Measurements from ENCODE around the gene MACROD2. TPM values are rescaled to one million over a fixed set of nuclear protein-coding genes. Genes with fewer than 3 reads are reported as not detected.

The MACROD2 gene
- total RNA-seq, 1 experiment from 2014 or later: 1.4 TPM

GRCh38 chr20:15599961-15600360 is 1604.6 kb downstream of the MACROD2 start:
- intact Hi-C loops (cut with micrococcal nuclease; ENCODE audit: unreplicated experiment): no loop called here
- H3K4me3 ChIP-seq (ENCODE audit: low read depth, low read length, poor library complexity, severe bottlenecking): no peak overlapping the region
- no peak for TF ChIP-seq EZH2 (IDR thresholded peaks at IDR 0.05; ENCODE audit: borderline replicate concordance, low read depth, low read length, poor library complexity, severe bottlenecking)
- TF ChIP-seq, protein P1, sequence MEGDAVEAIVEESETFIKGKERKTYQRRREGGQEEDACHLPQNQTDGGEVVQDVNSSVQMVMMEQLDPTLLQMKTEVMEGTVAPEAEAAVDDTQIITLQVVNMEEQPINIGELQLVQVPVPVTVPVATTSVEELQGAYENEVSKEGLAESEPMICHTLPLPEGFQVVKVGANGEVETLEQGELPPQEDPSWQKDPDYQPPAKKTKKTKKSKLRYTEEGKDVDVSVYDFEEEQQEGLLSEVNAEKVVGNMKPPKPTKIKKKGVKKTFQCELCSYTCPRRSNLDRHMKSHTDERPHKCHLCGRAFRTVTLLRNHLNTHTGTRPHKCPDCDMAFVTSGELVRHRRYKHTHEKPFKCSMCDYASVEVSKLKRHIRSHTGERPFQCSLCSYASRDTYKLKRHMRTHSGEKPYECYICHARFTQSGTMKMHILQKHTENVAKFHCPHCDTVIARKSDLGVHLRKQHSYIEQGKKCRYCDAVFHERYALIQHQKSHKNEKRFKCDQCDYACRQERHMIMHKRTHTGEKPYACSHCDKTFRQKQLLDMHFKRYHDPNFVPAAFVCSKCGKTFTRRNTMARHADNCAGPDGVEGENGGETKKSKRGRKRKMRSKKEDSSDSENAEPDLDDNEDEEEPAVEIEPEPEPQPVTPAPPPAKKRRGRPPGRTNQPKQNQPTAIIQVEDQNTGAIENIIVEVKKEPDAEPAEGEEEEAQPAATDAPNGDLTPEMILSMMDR (conservative IDR thresholded peaks at IDR 0.05; ENCODE audit: low read depth, low read length): no peak
- BruUV-seq (replicated peaks): no TSS peak
- no peaks in the 10 kb centered on the region for H3K36me3 ChIP-seq (ENCODE audit: insufficient read depth, low read length, poor library complexity, severe bottlenecking)
- peaks cover 9% of the 10 kb centered on the region for H3K9me3 ChIP-seq (ENCODE audit: low read depth, low read length, poor library complexity, severe bottlenecking)
- H3K4me1 ChIP-seq (ENCODE audit: insufficient read depth, low read length, poor library complexity, severe bottlenecking): no peaks in the 10 kb centered on the region
- ChIA-PET CTCF (no interaction called here), POLR2A (ENCODE audit: low non-redundant PET) (no interaction called here)
- no peaks in the 10 kb centered on the region for H3K27me3 ChIP-seq (replicated peaks; ENCODE audit: insufficient read depth, low read depth, low read length, poor library complexity)
- H3K27ac ChIP-seq (ENCODE audit: low read depth, low read length, poor library complexity, severe bottlenecking): no peak overlapping the region
- no peak for DNase-seq (ENCODE audit: low spot score)

DNA sequence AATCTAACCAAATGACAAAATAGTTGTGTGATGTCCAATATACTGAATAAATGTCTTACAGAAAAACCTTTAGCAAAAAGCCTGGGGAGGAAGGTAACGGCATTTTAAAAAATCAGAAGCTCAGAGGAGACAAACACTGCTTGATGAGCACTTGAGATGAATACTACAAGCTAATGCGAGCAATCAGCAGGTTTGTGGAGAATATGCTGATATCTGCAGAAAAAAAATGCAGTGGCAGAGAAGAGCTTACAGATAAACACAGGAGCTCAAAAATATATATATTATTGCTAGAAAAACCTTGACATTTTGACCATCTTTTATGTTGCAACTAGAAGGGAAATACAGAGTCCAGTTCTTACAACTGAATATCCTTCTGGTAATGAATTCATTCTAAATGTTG is 1605.2 kb downstream of the MACROD2 start:
- H3K4me1 ChIP-seq (ENCODE audit: insufficient read depth, low read length, poor library complexity, severe bottlenecking): no peaks in the 10 kb centered on the region
- ChIA-PET POLR2A (ENCODE audit: low non-redundant PET) (no interaction called here), CTCF (no interaction called here)
- no peak for TF ChIP-seq EZH2 (IDR thresholded peaks at IDR 0.05; ENCODE audit: borderline replicate concordance, low read depth, low read length, poor library complexity, severe bottlenecking)
- TF ChIP-seq, protein P1 (conservative IDR thresholded peaks at IDR 0.05; ENCODE audit: low read depth, low read length): no peak
- intact Hi-C loops (cut with micrococcal nuclease; ENCODE audit: unreplicated experiment): no loop called here
- no peaks in the 10 kb centered on the region for H3K36me3 ChIP-seq (ENCODE audit: insufficient read depth, low read length, poor library complexity, severe bottlenecking)
- peaks cover 13% of the 10 kb centered on the region for H3K9me3 ChIP-seq (ENCODE audit: low read depth, low read length, poor library complexity, severe bottlenecking)
- no TSS peak for BruUV-seq (replicated peaks)
- no peak overlapping the region for H3K4me3 ChIP-seq (ENCODE audit: low read depth, low read length, poor library complexity, severe bottlenecking)
- no peak for DNase-seq (ENCODE audit: low spot score)
- H3K27me3 ChIP-seq (replicated peaks; ENCODE audit: insufficient read depth, low read depth, low read length, poor library complexity): no peaks in the 10 kb centered on the region
- H3K27ac ChIP-seq (ENCODE audit: low read depth, low read length, poor library complexity, severe bottlenecking): no peak overlapping the region

DNA sequence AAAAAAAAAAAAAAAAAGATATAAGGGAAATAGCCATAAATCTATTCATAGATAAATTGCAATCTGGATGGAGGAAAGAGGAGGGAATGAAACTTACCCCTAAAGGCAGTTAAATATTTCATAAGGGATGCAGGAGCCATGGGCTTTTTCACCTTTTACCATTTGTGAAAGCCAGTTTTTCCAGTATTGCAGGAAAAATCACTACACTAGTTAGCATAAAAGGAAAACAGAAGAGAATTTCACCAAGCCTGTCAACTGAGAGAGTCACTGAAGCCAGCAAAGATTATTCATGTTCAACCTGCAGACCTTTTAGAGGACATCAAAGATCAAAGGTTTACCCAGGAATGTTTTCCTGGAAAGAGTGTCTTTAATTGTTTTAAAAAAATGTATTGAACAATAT is 1608.2 kb downstream of the MACROD2 start:
- H3K9me3 ChIP-seq (ENCODE audit: low read depth, low read length, poor library complexity, severe bottlenecking): peaks cover 12% of the 10 kb centered on the region

More for the DNA sequence above, 1608.2 kb downstream of the MACROD2 start:
- H3K27me3 ChIP-seq (replicated peaks; ENCODE audit: insufficient read depth, low read depth, low read length, poor library complexity): no peaks in the 10 kb centered on the region
- H3K4me3 ChIP-seq (ENCODE audit: low read depth, low read length, poor library complexity, severe bottlenecking): no peak overlapping the region
- no peaks in the 10 kb centered on the region for H3K36me3 ChIP-seq (ENCODE audit: insufficient read depth, low read length, poor library complexity, severe bottlenecking)
- BruUV-seq (replicated peaks): no TSS peak
- no peaks in the 10 kb centered on the region for H3K4me1 ChIP-seq (ENCODE audit: insufficient read depth, low read length, poor library complexity, severe bottlenecking)
- no peak for DNase-seq (ENCODE audit: low spot score)
- no peak overlapping the region for H3K27ac ChIP-seq (ENCODE audit: low read depth, low read length, poor library complexity, severe bottlenecking)
- no peak for TF ChIP-seq EZH2 (IDR thresholded peaks at IDR 0.05; ENCODE audit: borderline replicate concordance, low read depth, low read length, poor library complexity, severe bottlenecking)
- TF ChIP-seq, protein P1 (conservative IDR thresholded peaks at IDR 0.05; ENCODE audit: low read depth, low read length): no peak
- ChIA-PET CTCF (no interaction called here), POLR2A (ENCODE audit: low non-redundant PET) (no interaction called here)
- intact Hi-C loops (cut with micrococcal nuclease; ENCODE audit: unreplicated experiment): no loop called here
